GM12874 (cell line): ENCODE data around the gene OSBPL1A.

ENCODE experiments used
- CTCF ChIP-seq: IDR thresholded peaks from 2 replicates; pipeline ENCODE4 v1.5.1; 2011; ENCODE audit warnings: low read depth, mild to moderate bottlenecking, control low read depth, low read length, moderate library complexity; ENCODE audit not compliant: insufficient read depth

Gene OSBPL1A

DNA sequence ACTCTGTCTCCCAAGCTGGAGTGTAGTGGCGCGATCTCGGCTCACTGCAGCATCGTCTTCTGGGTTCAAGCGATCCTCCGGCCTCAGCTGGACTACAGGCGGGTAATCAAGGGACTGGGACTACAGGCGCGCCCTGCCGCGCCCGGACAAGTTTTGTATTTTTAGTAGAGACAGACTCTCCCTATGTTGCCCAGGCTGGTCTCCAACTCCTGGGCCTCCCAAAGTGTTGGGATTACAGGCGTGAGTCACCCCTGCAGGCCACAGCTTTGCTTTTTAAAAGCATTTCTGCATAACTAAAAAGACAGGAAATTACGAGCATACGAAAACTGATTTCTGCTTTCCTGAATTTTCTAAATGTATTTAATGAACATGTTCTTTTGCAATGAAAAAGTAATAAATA is 916 bp upstream of the OSBPL1A start:
- no peak for TF ChIP-seq CTCF

- no peak for TF ChIP-seq CTCF
Observed at GRCh38 chr18:24397131-24397693, 412 bp downstream of the OSBPL1A start.

- TF ChIP-seq CTCF: no peak
Observed at GRCh38 chr18:24396082-24396633, 1.5 kb downstream of the OSBPL1A start.

GRCh38 chr18:24395049-24395795 is 2.4 kb downstream of the OSBPL1A start:
- TF ChIP-seq CTCF: no peak

GRCh38 chr18:24388957-24389356 is 8.7 kb downstream of the OSBPL1A start:
- TF ChIP-seq CTCF: no peak

GRCh38 chr18:24386681-24387080 is 10.9 kb downstream of the OSBPL1A start:
- TF ChIP-seq CTCF: no peak

- no peak for TF ChIP-seq CTCF
Observed at GRCh38 chr18:24381126-24381525, 16.5 kb downstream of the OSBPL1A start.
